Osteoblast (primary cell): Measurements from ENCODE around the gene NOCT. TPM values are rescaled to one million over a fixed set of nuclear protein-coding genes. Genes with fewer than 3 reads are reported as not detected.
"Not testable (repeated sequence)": the region's sequence is repeated elsewhere in the genome, so short reads cannot be mapped to it uniquely, and the experiment has no call there.

ENCODE experiments used
- DNase-seq: peaks from one replicate; pipeline ENCODE4 v3.0.0; 2011; ENCODE audit warnings: low spot score, mixed read lengths; ENCODE audit not compliant: insufficient read length; ENCODE audit errors: missing footprints
- H2AFZ ChIP-seq: 2 replicates; pipeline ENCODE4 v1.6.0; 2011; ENCODE audit warnings: mild to moderate bottlenecking, low read length
- H3K27ac ChIP-seq: 2 replicates; pipeline ENCODE4 v1.5.1; 2011; ENCODE audit warnings: mild to moderate bottlenecking, low read depth, low read length, moderate library complexity
- H3K27me3 ChIP-seq: 2 replicates; pipeline ENCODE4 v1.6.0; 2012; ENCODE audit warnings: mild to moderate bottlenecking, control low read depth, inconsistent platforms, low read length, moderate library complexity; ENCODE audit not compliant: insufficient read depth
- H3K36me3 ChIP-seq: 2 replicates; pipeline ENCODE4 v1.5.1; 2011; ENCODE audit warnings: mild to moderate bottlenecking, low read length, control low read depth, moderate library complexity; ENCODE audit not compliant: insufficient read depth
- H3K4me1 ChIP-seq: 2 replicates; pipeline ENCODE4 v1.5.1; 2011; ENCODE audit warnings: mild to moderate bottlenecking, low read length, control low read depth, moderate library complexity; ENCODE audit not compliant: insufficient read depth
- H3K4me2 ChIP-seq: 2 replicates; pipeline ENCODE4 v1.6.0; 2011; ENCODE audit warnings: mild to moderate bottlenecking, low read length; ENCODE audit not compliant: insufficient read depth
- H3K4me3 ChIP-seq: fragments of 200-600 bp; sonication (generic); 3 replicates; pipeline ENCODE4 v1.5.1; 2012; ENCODE audit warnings: mild to moderate bottlenecking, low read length, inconsistent platforms; ENCODE audit not compliant: insufficient read depth
- H3K79me2 ChIP-seq: 2 replicates; pipeline ENCODE4 v1.6.0; 2012; ENCODE audit warnings: mild to moderate bottlenecking, low read length, control low read depth, inconsistent platforms; ENCODE audit not compliant: insufficient read depth
- H3K9me3 ChIP-seq: 2 replicates; pipeline ENCODE4 v1.5.1; 2011; ENCODE audit warnings: low read depth, low read length, control low read depth
- H4K20me1 ChIP-seq: 2 replicates; pipeline ENCODE4 v1.6.0; 2012; ENCODE audit warnings: mild to moderate bottlenecking, low read length, control low read depth; ENCODE audit not compliant: insufficient read depth
- total RNA-seq: library from RNA; depleted of rRNA; stranded (reverse); fragments of >200 nt; gene quantifications from 2 replicates; pipeline ENCODE4 v1.2.3, GENCODE V29; 2012
- TF ChIP-seq, protein P1 (sequence below): IDR thresholded peaks from 2 replicates; pipeline ENCODE4 v1.5.1; 2011; ENCODE audit warnings: mild to moderate bottlenecking, low read depth, low read length, moderate library complexity; ENCODE audit errors: extremely low read depth

Gene NOCT
- total RNA-seq, 1 donor: 18.1 TPM

DNA sequence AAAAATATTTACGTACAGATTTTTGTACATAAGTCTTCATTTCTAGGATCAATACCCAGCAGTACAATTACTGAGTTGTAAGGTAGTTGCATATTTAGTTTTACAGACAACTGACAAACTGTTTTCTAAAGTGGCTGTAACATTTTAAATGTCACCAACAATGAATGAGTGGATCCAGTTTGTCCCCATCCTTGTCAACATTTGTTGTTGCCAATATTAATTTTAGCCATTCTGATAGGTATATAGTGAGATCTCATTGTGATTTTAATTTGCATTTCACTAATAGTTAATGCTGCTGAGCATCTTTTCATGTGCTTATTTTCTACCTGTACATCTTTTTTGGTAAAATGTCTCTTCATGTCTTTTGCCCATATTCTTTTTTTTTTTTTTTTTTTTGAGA, 30.9 kb upstream of the NOCT start:
- Histone ChIP-seq H3K79me2 (no peaks in the 10 kb centered on the region), H3K36me3 (no peaks in the 10 kb centered on the region), H3K9me3 (no peaks in the 10 kb centered on the region), H3K27me3 (no peaks in the 10 kb centered on the region), H3K4me1 (peaks cover 3% of the 10 kb centered on the region), H3K4me2 (no peak overlapping the region), H4K20me1 (no peaks in the 10 kb centered on the region), H3K4me3 (no peak overlapping the region), H2AFZ (no peak overlapping the region), H3K27ac (no peak overlapping the region)
- TF ChIP-seq, protein P1, sequence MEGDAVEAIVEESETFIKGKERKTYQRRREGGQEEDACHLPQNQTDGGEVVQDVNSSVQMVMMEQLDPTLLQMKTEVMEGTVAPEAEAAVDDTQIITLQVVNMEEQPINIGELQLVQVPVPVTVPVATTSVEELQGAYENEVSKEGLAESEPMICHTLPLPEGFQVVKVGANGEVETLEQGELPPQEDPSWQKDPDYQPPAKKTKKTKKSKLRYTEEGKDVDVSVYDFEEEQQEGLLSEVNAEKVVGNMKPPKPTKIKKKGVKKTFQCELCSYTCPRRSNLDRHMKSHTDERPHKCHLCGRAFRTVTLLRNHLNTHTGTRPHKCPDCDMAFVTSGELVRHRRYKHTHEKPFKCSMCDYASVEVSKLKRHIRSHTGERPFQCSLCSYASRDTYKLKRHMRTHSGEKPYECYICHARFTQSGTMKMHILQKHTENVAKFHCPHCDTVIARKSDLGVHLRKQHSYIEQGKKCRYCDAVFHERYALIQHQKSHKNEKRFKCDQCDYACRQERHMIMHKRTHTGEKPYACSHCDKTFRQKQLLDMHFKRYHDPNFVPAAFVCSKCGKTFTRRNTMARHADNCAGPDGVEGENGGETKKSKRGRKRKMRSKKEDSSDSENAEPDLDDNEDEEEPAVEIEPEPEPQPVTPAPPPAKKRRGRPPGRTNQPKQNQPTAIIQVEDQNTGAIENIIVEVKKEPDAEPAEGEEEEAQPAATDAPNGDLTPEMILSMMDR: no peak
- DNase-seq: no peak

DNA sequence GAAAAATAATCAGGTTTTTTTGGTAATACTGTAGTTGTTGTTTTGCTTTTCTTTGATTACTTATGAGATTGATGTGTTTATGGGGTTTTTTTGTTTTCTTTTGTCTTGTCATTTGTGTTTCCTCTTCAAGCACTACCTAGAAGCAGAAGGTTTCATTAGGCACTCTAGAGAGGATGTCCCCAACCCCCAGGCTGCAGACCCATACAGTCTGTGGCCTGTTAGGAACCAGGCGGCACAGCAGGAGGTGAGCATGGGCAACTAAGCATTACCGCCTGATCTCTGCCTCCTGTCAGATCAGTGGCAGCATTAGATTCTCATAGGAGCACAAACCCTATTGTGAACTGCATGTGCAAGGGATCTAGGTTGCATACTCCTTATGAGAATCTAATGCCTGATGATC, 22.9 kb upstream of the NOCT start:
- no peaks in the 10 kb centered on the region for H3K27me3 ChIP-seq
- no peak overlapping the region for H2AFZ ChIP-seq
- no peaks in the 10 kb centered on the region for H4K20me1 ChIP-seq
- no peak overlapping the region for H3K27ac ChIP-seq
- no peaks in the 10 kb centered on the region for H3K79me2 ChIP-seq
- no peak for DNase-seq
- H3K36me3 ChIP-seq: no peaks in the 10 kb centered on the region
- TF ChIP-seq, protein P1: no peak
- H3K4me3 ChIP-seq: no peak overlapping the region
- no peaks in the 10 kb centered on the region for H3K9me3 ChIP-seq
- no peak overlapping the region for H3K4me2 ChIP-seq
- H3K4me1 ChIP-seq: no peaks in the 10 kb centered on the region

DNA sequence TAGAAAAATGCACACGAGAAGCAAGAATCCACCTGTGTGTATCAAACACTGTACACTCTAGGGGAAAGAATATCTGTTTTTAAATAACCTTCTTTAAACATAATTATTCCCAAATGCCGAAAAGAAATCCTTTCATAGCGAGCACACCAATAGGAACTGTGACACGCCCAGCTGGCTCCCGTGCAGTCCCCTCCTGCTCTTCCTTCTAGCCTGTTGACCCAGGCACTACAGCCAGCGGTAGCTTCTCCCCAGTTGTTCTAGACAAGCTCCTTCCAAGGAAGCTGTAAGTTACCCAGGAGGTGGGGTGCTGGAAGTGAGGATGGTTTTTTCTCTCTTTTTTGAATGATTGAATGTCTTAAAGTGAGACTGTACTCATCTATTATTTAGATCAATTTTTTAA, 19.5 kb upstream of the NOCT start:
- no peaks in the 10 kb centered on the region for H3K36me3 ChIP-seq
- H3K4me1 ChIP-seq: no peaks in the 10 kb centered on the region
- no peak overlapping the region for H3K4me2 ChIP-seq
- no peak overlapping the region for H3K4me3 ChIP-seq
- TF ChIP-seq, protein P1: no peak
- no peak overlapping the region for H3K27ac ChIP-seq
- H3K79me2 ChIP-seq: no peaks in the 10 kb centered on the region
- no peak for DNase-seq
- no peaks in the 10 kb centered on the region for H3K9me3 ChIP-seq
- no peak overlapping the region for H2AFZ ChIP-seq
- no peaks in the 10 kb centered on the region for H3K27me3 ChIP-seq
- no peaks in the 10 kb centered on the region for H4K20me1 ChIP-seq

DNA sequence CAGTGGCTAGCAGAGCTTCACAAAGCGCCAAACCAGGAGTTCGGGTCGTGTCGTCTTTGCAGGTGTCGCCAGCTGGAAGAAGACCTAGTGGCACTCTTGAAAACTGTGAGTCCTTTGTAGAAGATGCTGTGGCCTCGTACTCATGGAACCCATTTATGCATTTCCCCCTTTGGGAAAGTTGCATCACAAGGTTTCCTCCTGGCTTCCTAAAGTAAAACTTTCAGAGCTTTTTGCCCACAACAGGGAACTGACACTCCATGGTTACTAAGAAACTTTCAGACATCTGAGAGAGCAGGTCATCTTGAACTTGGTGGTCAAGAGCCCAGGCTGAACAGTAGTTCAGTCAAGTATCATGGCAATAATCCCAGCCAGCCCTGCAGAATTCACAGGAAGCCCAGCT, 15.9 kb upstream of the NOCT start:
- H3K4me3 ChIP-seq: no peak overlapping the region
- no peaks in the 10 kb centered on the region for H3K4me1 ChIP-seq
- H3K36me3 ChIP-seq: no peaks in the 10 kb centered on the region
- H3K27ac ChIP-seq: no peak overlapping the region
- H3K4me2 ChIP-seq: no peak overlapping the region
- H3K9me3 ChIP-seq: no peaks in the 10 kb centered on the region
- H4K20me1 ChIP-seq: no peaks in the 10 kb centered on the region
- no peak for DNase-seq
- H2AFZ ChIP-seq: no peak overlapping the region
- TF ChIP-seq, protein P1: no peak
- H3K79me2 ChIP-seq: no peaks in the 10 kb centered on the region
- no peaks in the 10 kb centered on the region for H3K27me3 ChIP-seq

DNA sequence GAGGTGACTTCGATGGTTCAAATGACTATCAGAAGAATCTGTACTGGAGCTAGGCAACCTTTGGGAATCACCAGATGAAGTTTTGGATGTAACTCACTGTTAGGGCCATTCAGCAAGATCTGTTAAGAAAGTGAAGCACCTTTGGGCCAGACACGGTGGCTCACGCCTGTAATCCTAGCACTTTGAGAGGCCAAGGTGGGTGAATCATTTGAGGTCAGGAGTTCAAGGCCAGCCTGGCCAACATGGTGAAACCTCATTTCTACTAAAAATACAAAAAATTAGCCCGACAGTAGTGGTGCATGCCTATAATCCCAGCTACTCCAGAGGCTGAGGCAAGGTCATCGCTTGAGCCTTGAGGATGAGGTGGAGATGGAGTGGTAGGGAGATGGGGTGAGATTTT, 15.4 kb upstream of the NOCT start:
- not testable (repeated sequence) for DNase-seq, H3K27ac ChIP-seq, H3K4me2 ChIP-seq, H3K4me1 ChIP-seq, H3K27me3 ChIP-seq, H3K79me2 ChIP-seq, H3K4me3 ChIP-seq, H4K20me1 ChIP-seq, H2AFZ ChIP-seq, H3K9me3 ChIP-seq, H3K36me3 ChIP-seq

DNA sequence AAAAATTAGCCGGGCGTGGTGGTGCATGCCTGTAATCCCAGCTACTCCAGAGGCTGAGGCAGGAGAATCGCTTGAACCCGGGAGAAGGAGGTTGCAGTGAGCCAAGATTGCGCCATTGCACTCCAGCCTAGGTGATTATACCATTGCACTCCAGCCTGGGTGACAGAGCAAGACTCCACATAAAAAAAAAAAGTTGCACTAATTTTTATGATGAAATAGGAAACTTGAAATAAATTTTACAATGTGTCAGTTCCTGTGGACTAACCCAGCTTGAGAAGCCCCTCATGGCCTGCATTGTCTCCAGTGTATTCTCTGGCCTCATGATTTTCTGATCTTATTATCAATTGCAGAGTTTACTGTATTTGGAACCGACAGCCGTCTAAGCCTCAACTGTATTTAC, 14.2 kb upstream of the NOCT start:
- H3K27me3 ChIP-seq, H3K79me2 ChIP-seq, H4K20me1 ChIP-seq, H2AFZ ChIP-seq, H3K36me3 ChIP-seq, H3K4me2 ChIP-seq, H3K9me3 ChIP-seq, DNase-seq, H3K27ac ChIP-seq, H3K4me3 ChIP-seq, H3K4me1 ChIP-seq: not testable (repeated sequence)
